ENCODE measurements around the gene ADK. TPM values are rescaled to one million over a fixed set of nuclear protein-coding genes. Genes with fewer than 3 reads are reported as not detected.

Gene ADK
- total and polyA plus RNA-seq, 2 experiments from 2014 or later = 39.9 to 53.0 TPM

DNA sequence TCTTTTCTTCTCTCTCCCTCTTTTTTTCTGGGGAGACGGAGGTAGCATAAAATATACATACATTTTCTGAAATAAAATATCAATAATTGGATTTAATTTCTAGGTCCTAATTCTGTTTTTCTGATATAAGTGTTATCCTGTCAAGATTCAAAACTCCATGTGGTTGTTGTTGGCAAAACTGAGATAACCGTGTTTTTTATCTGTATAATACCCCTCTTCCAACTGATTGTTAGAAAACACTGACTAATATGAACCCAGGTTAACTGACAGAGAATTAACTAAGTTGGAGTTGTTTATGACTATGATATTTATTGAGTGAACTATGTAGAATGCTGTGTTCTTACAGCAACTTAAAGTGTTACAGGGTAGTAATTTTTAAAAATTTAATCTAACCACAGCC lies 438.8 kb downstream of the ADK start (continued):
- TF ChIP-seq, protein P1, sequence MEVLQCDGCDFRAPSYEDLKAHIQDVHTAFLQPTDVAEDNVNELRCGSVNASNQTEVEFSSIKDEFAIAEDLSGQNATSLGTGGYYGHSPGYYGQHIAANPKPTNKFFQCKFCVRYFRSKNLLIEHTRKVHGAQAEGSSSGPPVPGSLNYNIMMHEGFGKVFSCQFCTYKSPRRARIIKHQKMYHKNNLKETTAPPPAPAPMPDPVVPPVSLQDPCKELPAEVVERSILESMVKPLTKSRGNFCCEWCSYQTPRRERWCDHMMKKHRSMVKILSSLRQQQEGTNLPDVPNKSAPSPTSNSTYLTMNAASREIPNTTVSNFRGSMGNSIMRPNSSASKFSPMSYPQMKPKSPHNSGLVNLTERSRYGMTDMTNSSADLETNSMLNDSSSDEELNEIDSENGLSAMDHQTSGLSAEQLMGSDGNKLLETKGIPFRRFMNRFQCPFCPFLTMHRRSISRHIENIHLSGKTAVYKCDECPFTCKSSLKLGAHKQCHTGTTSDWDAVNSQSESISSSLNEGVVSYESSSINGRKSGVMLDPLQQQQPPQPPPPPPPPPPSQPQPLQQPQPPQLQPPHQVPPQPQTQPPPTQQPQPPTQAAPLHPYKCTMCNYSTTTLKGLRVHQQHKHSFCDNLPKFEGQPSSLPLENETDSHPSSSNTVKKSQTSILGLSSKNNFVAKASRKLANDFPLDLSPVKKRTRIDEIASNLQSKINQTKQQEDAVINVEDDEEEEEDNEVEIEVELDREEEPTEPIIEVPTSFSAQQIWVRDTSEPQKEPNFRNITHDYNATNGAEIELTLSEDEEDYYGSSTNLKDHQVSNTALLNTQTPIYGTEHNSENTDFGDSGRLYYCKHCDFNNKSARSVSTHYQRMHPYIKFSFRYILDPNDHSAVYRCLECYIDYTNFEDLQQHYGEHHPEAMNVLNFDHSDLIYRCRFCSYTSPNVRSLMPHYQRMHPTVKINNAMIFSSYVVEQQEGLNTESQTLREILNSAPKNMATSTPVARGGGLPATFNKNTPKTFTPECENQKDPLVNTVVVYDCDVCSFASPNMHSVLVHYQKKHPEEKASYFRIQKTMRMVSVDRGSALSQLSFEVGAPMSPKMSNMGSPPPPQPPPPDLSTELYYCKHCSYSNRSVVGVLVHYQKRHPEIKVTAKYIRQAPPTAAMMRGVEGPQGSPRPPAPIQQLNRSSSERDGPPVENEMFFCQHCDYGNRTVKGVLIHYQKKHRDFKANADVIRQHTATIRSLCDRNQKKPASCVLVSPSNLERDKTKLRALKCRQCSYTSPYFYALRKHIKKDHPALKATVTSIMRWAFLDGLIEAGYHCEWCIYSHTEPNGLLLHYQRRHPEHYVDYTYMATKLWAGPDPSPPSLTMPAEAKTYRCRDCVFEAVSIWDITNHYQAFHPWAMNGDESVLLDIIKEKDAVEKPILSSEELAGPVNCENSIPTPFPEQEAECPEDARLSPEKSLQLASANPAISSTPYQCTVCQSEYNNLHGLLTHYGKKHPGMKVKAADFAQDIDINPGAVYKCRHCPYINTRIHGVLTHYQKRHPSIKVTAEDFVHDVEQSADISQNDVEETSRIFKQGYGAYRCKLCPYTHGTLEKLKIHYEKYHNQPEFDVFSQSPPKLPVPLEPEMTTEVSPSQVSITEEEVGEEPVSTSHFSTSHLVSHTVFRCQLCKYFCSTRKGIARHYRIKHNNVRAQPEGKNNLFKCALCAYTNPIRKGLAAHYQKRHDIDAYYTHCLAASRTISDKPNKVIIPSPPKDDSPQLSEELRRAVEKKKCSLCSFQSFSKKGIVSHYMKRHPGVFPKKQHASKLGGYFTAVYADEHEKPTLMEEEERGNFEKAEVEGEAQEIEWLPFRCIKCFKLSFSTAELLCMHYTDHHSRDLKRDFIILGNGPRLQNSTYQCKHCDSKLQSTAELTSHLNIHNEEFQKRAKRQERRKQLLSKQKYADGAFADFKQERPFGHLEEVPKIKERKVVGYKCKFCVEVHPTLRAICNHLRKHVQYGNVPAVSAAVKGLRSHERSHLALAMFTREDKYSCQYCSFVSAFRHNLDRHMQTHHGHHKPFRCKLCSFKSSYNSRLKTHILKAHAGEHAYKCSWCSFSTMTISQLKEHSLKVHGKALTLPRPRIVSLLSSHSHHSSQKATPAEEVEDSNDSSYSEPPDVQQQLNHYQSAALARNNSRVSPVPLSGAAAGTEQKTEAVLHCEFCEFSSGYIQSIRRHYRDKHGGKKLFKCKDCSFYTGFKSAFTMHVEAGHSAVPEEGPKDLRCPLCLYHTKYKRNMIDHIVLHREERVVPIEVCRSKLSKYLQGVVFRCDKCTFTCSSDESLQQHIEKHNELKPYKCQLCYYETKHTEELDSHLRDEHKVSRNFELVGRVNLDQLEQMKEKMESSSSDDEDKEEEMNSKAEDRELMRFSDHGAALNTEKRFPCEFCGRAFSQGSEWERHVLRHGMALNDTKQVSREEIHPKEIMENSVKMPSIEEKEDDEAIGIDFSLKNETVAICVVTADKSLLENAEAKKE (CRISPR knock-in tag; IDR thresholded peaks at IDR 0.05) = no peak
- TF ChIP-seq, protein P2, sequence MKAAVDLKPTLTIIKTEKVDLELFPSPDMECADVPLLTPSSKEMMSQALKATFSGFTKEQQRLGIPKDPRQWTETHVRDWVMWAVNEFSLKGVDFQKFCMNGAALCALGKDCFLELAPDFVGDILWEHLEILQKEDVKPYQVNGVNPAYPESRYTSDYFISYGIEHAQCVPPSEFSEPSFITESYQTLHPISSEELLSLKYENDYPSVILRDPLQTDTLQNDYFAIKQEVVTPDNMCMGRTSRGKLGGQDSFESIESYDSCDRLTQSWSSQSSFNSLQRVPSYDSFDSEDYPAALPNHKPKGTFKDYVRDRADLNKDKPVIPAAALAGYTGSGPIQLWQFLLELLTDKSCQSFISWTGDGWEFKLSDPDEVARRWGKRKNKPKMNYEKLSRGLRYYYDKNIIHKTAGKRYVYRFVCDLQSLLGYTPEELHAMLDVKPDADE (IDR thresholded peaks at IDR 0.05) = no peak
- TF ChIP-seq CREB1 (CRISPR knock-in tag; IDR thresholded peaks at IDR 0.05; ENCODE audit: low read depth) = no peak

DNA sequence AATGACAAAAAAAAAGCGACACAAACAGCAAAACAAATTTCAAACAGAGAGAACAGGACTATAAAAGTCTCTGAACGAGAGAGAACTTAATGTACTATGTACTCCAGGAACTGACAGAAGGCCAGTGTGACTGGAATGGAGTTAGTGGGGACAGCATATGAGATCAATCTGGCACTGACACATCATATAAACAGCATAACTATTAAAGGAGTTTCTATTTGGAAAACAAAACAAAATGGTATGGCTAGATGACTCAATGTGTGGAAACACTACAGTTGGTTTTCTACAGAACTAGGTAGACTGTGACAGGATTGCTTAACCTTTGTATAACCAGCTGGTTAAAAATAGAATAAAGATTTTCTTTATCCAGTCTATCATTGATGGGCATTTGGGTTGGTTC lies 442.4 kb downstream of the ADK start:
- Histone ChIP-seq H3K27ac (ENCODE audit: low read depth) (no peak overlapping the region), H3K9me2 (ENCODE audit: insufficient read depth) (no peaks in the 10 kb centered on the region), H3K36me3 (ENCODE audit: insufficient read depth) (no peaks in the 10 kb centered on the region), H3K79me2 (replicated peaks; ENCODE audit: insufficient read depth) (no peaks in the 10 kb centered on the region), H3K4me2 (no peak overlapping the region), H2AFZ (no peak overlapping the region), H3K27me3 (ENCODE audit: insufficient read depth) (no peaks in the 10 kb centered on the region), H3K4me3 (no peak overlapping the region), H3K4me1 (ENCODE audit: insufficient read depth) (no peaks in the 10 kb centered on the region), H3F3A (replicated peaks; ENCODE audit: low read depth) (no peaks in the 10 kb centered on the region), H4K20me1 (replicated peaks; ENCODE audit: insufficient read depth) (no peaks in the 10 kb centered on the region)
- no peak overlapping the region for H3K4me3 Mint-ChIP-seq
- TF ChIP-seq ZNF331 (CRISPR knock-in tag; IDR thresholded peaks at IDR 0.05; ENCODE audit: low read depth) (no peak), POLR2AphosphoS5 (IDR thresholded peaks at IDR 0.05; ENCODE audit: low read depth) (no peak), ZNF114 (CRISPR knock-in tag; IDR thresholded peaks at IDR 0.05) (no peak), EZH2 (IDR thresholded peaks at IDR 0.05; ENCODE audit: low read depth, unreplicated experiment) (no peak), NANOG (IDR thresholded peaks at IDR 0.05; ENCODE audit: borderline replicate concordance) (no peak), STAT1 (IDR thresholded peaks at IDR 0.05; ENCODE audit: unreplicated experiment) (no peak), JUNB (IDR thresholded peaks at IDR 0.05; ENCODE audit: unreplicated experiment) (no peak), CREB1 (CRISPR knock-in tag; IDR thresholded peaks at IDR 0.05; ENCODE audit: low read depth) (no peak)
- TF ChIP-seq, protein P1 (CRISPR knock-in tag; IDR thresholded peaks at IDR 0.05) = no peak
- H3K27ac Mint-ChIP-seq = no peak overlapping the region
- H3K9me3 Mint-ChIP-seq = no peaks in the 10 kb centered on the region
- no peaks in the 10 kb centered on the region for H3K27me3 Mint-ChIP-seq (ENCODE audit: insufficient read depth, low read depth, poor library complexity)
- H3K36me3 Mint-ChIP-seq (ENCODE audit: low read depth) = no peaks in the 10 kb centered on the region
- no peak for ATAC-seq
- H3K4me1 Mint-ChIP-seq = no peaks in the 10 kb centered on the region
- no peak for DNase-seq (ENCODE audit: low spot score)
